MM.1S (cell line): ENCODE measurements around the gene SYT17.

ENCODE experiments used
- EZH2 ChIP-seq: fragments of 300-600 bp; sonication (generic); optimal IDR thresholded peaks from 2 replicates; pipeline ENCODE3; 2017; ENCODE audit warnings: low read depth, mild to moderate bottlenecking, antibody characterized with exemption, low read length, mixed read lengths
- EZH2phosphoT487 ChIP-seq: fragments of 300-600 bp; sonication (generic); IDR thresholded peaks from 2 replicates; pipeline ENCODE4 v1.6.1; 2018; ENCODE audit warnings: antibody characterized with exemption, low read length
- TF ChIP-seq, protein P1 (sequence below): fragments of 300-600 bp; sonication (generic); IDR thresholded peaks from 2 replicates; pipeline ENCODE4 v1.5.1; 2016; ENCODE audit warnings: antibody characterized with exemption, low read length, mixed read lengths

- TF ChIP-seq, protein P1, sequence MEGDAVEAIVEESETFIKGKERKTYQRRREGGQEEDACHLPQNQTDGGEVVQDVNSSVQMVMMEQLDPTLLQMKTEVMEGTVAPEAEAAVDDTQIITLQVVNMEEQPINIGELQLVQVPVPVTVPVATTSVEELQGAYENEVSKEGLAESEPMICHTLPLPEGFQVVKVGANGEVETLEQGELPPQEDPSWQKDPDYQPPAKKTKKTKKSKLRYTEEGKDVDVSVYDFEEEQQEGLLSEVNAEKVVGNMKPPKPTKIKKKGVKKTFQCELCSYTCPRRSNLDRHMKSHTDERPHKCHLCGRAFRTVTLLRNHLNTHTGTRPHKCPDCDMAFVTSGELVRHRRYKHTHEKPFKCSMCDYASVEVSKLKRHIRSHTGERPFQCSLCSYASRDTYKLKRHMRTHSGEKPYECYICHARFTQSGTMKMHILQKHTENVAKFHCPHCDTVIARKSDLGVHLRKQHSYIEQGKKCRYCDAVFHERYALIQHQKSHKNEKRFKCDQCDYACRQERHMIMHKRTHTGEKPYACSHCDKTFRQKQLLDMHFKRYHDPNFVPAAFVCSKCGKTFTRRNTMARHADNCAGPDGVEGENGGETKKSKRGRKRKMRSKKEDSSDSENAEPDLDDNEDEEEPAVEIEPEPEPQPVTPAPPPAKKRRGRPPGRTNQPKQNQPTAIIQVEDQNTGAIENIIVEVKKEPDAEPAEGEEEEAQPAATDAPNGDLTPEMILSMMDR = no peak
- TF ChIP-seq EZH2phosphoT487 (no peak), EZH2 (no peak)
Observed at GRCh38 chr16:19290860-19291259, 122.8 kb downstream of the SYT17 start.
